Hepatocyte (in vitro differentiated cells): ENCODE measurements around the gene MSL2. TPM values are rescaled to one million over a fixed set of nuclear protein-coding genes. Genes with fewer than 3 reads are reported as not detected.
"Not testable (repeated sequence)": the region's sequence is repeated elsewhere in the genome, so short reads cannot be mapped to it uniquely, and the experiment has no call there.

Experiments
- DNase-seq: peaks from one replicate; pipeline ENCODE4 v3.0.0-alpha.2; 2016; ENCODE audit warnings: low spot score
- H2AFZ ChIP-seq: fragments of 200-600 bp; sonication (generic); 2 replicates; pipeline ENCODE4 v1.6.0; 2016; ENCODE audit warnings: antibody characterized with exemption, mild to moderate bottlenecking
- H3K27ac ChIP-seq: fragments of 200-600 bp; sonication (generic); 2 replicates; pipeline ENCODE4 v1.5.1; 2016; ENCODE audit warnings: mild to moderate bottlenecking
- H3K27me3 ChIP-seq: fragments of 200-600 bp; sonication (generic); 2 replicates; pipeline ENCODE4 v1.6.1; 2016
- H3K36me3 ChIP-seq: fragments of 200-600 bp; sonication (generic); replicated peaks from 2 replicates; pipeline ENCODE4 v1.5.1; 2016; ENCODE audit warnings: low read depth; ENCODE audit not compliant: insufficient read depth
- H3K4me1 ChIP-seq: fragments of 200-600 bp; sonication (generic); 2 replicates; pipeline ENCODE4 v1.5.1; 2016; ENCODE audit warnings: mild to moderate bottlenecking, moderate library complexity; ENCODE audit not compliant: insufficient read depth
- H3K4me2 ChIP-seq: fragments of 200-600 bp; sonication (generic); 2 replicates; pipeline ENCODE4 v1.6.0; 2016
- H3K4me3 ChIP-seq: fragments of 200-600 bp; sonication (generic); 2 replicates; pipeline ENCODE4 v1.5.1; 2016; ENCODE audit warnings: mild to moderate bottlenecking
- H3K79me2 ChIP-seq: fragments of 200-600 bp; sonication (generic); 2 replicates; pipeline ENCODE4 v1.6.0; 2017; ENCODE audit warnings: mild to moderate bottlenecking
- H3K9me2 ChIP-seq: fragments of 200-600 bp; sonication (generic); replicated peaks from 2 replicates; pipeline ENCODE4 v1.6.0; 2017; ENCODE audit warnings: mild to moderate bottlenecking; ENCODE audit not compliant: insufficient read depth
- H3K9me3 ChIP-seq: fragments of 200-600 bp; sonication (generic); 2 replicates; pipeline ENCODE4 v1.5.1; 2016; ENCODE audit warnings: low read depth, mild to moderate bottlenecking
- H4K20me1 ChIP-seq: fragments of 200-600 bp; sonication (generic); 2 replicates; pipeline ENCODE4 v1.6.0; 2016; ENCODE audit warnings: mild to moderate bottlenecking; ENCODE audit not compliant: insufficient read depth, poor library complexity, severe bottlenecking
- EZH2 ChIP-seq: fragments of 200-600 bp; sonication (generic); IDR thresholded peaks from 2 replicates; pipeline ENCODE4 v1.6.1; 2016; ENCODE audit warnings: antibody characterized with exemption, mild to moderate bottlenecking, borderline replicate concordance
- EZH2phosphoT487 ChIP-seq: fragments of 200-600 bp; sonication (generic); IDR thresholded peaks from one replicate; pipeline ENCODE4 v1.6.1; 2018; ENCODE audit warnings: antibody characterized with exemption, mild to moderate bottlenecking, low read depth, moderate library complexity; ENCODE audit not compliant: unreplicated experiment, severe bottlenecking
- WGBS: methylation state at CpG from one replicate; pipeline ENCODE4 v1.1.6; 2016; ENCODE audit warnings: low lambda C conversion rate; ENCODE audit errors: missing lambda C conversion rate; 5-methylcytosine and 5-hydroxymethylcytosine counted together
- polyA plus RNA-seq: library from polyadenylated mRNA; unstranded; fragments of >200 nt; fragmentation: Nextera tagmentation; extraction: Ambion mirVana; gene quantifications from 2 replicates; pipeline ENCODE4 v1.2.1, GENCODE V29; 2016
- total RNA-seq: library from RNA; depleted of rRNA; stranded (reverse); fragments of >200 nt; gene quantifications from 2 replicates; pipeline ENCODE4 v1.2.3, GENCODE V29; 2014
- TF ChIP-seq, protein P1 (sequence below): fragments of 200-600 bp; sonication (generic); IDR thresholded peaks from 2 replicates; pipeline ENCODE4 v1.5.1; 2016; ENCODE audit warnings: antibody characterized with exemption, mild to moderate bottlenecking; ENCODE audit not compliant: poor library complexity

MSL2 gene
- total and polyA plus RNA-seq, 2 experiments from 2014 or later: 4.5 to 20.2 TPM

DNA sequence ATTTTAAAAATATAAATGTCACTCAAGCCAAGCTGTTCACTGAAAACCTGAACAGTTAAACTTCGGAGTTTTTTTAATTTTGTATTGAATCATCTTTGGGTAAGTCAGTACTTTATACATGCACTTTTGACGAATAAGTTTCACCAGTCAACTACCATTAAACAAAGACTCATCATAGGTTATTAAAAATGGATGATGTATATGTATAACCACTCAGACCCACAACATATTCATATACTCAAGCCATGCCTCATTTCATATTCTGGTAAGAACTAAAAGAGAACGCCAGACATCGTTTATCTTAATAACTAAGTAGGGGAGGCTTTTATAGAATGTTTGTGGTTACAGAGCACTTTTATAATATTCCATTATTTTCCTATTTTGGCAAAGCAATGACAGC, 18.3 kb downstream of the MSL2 start:
- H3K4me1 ChIP-seq: peaks cover 4% of the 10 kb centered on the region
- H4K20me1 ChIP-seq: peaks cover 99% of the 10 kb centered on the region
- H3K4me3 ChIP-seq: no peak overlapping the region
- no peaks in the 10 kb centered on the region for H3K9me3 ChIP-seq
- H3K27ac ChIP-seq: no peak overlapping the region
- no peak overlapping the region for H3K4me2 ChIP-seq
- H2AFZ ChIP-seq: no peak overlapping the region
- H3K36me3 ChIP-seq: no peaks in the 10 kb centered on the region
- WGBS: 81% methylated on average over 4 of the region's 4 CpGs
- TF ChIP-seq, protein P1, sequence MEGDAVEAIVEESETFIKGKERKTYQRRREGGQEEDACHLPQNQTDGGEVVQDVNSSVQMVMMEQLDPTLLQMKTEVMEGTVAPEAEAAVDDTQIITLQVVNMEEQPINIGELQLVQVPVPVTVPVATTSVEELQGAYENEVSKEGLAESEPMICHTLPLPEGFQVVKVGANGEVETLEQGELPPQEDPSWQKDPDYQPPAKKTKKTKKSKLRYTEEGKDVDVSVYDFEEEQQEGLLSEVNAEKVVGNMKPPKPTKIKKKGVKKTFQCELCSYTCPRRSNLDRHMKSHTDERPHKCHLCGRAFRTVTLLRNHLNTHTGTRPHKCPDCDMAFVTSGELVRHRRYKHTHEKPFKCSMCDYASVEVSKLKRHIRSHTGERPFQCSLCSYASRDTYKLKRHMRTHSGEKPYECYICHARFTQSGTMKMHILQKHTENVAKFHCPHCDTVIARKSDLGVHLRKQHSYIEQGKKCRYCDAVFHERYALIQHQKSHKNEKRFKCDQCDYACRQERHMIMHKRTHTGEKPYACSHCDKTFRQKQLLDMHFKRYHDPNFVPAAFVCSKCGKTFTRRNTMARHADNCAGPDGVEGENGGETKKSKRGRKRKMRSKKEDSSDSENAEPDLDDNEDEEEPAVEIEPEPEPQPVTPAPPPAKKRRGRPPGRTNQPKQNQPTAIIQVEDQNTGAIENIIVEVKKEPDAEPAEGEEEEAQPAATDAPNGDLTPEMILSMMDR: no peak
- TF ChIP-seq EZH2: no peak
- no peak for TF ChIP-seq EZH2phosphoT487
- DNase-seq: no peak
- peaks cover 99% of the 10 kb centered on the region for H3K79me2 ChIP-seq
- no peaks in the 10 kb centered on the region for H3K27me3 ChIP-seq
- H3K9me2 ChIP-seq: no peaks in the 10 kb centered on the region

DNA sequence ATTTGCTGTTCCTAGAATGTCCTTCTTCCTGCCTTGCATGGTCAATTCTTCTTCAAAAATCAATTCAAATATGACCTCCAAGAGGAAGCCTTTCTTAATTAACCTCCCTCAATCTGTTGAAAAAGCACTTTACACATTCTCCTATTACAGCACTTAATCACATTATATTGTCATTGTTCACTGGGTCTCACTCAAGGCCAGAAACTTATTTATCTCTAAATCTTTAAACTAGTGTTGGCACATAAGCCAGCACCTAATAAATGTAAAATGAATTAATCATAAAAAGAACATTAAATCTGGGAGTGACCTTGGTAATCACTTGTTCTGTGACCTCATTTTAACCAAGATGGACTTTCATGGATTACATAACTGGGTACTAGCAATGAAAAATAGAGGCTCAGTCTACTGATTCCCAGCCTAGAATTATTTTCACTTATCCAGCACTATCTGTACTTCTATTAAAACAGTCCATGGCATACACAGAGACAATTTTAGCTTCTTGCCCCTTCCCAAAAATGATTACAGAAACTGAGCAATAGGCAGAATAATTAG, 22.1 kb downstream of the MSL2 start:
- no peak overlapping the region for H3K4me2 ChIP-seq
- no peaks in the 10 kb centered on the region for H3K9me3 ChIP-seq
- no peak overlapping the region for H3K4me3 ChIP-seq
- H3K4me1 ChIP-seq: peaks cover 4% of the 10 kb centered on the region
- no peak overlapping the region for H2AFZ ChIP-seq
- no peaks in the 10 kb centered on the region for H3K36me3 ChIP-seq
- no peak for DNase-seq
- TF ChIP-seq, protein P1: no peak
- TF ChIP-seq EZH2phosphoT487 (no peak), EZH2 (no peak)
- H3K79me2 ChIP-seq: peaks cover 100% of the 10 kb centered on the region
- H3K9me2 ChIP-seq: no peaks in the 10 kb centered on the region
- no peaks in the 10 kb centered on the region for H3K27me3 ChIP-seq
- H4K20me1 ChIP-seq: peaks cover 100% of the 10 kb centered on the region
- no peak overlapping the region for H3K27ac ChIP-seq

DNA sequence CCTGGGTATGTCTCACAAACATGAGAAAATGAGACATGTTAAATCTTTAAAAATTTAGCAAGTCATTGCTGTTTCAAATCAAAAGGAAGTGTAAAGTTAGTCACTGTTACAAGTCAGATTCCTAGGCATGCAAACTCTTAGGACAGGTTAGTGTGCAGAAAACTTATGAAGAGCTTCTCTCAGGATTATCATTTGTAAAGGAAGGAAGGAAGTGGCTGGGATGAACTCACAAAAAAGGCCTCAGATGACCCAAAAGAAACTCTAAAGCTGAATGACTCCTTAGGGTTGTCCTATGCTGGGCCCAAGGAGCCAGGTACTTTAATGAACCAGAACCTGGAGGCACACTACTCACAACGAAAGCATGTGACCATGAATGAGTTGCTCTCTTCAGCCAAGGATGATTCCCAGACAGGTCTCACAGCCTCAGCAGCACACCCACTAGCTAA, 25.0 kb downstream of the MSL2 start:
- Histone ChIP-seq H3K27ac (no peak overlapping the region), H3K9me3 (no peaks in the 10 kb centered on the region), H3K9me2 (no peaks in the 10 kb centered on the region), H3K36me3 (no peaks in the 10 kb centered on the region), H3K4me3 (no peak overlapping the region), H3K4me1 (peaks cover 3% of the 10 kb centered on the region), H3K27me3 (no peaks in the 10 kb centered on the region), H4K20me1 (peaks cover 100% of the 10 kb centered on the region), H2AFZ (no peak overlapping the region), H3K4me2 (no peak overlapping the region), H3K79me2 (peaks cover 100% of the 10 kb centered on the region)
- WGBS: 96% methylated on average over 1 of the region's 1 CpG
- no peak for DNase-seq
- TF ChIP-seq EZH2: no peak
- TF ChIP-seq, protein P1: no peak
- no peak for TF ChIP-seq EZH2phosphoT487

GRCh38 chr3:136168236-136168635, 27.9 kb downstream of the MSL2 start:
- H2AFZ ChIP-seq, H3K4me1 ChIP-seq, DNase-seq, H3K9me3 ChIP-seq, H3K4me3 ChIP-seq, H3K27ac ChIP-seq, H3K9me2 ChIP-seq, H3K36me3 ChIP-seq, H3K27me3 ChIP-seq, H3K4me2 ChIP-seq: not testable (repeated sequence)
- Histone ChIP-seq H4K20me1 (peaks cover 100% of the 10 kb centered on the region), H3K79me2 (peaks cover 100% of the 10 kb centered on the region)
- WGBS: 96% methylated on average over 4 of the region's 4 CpGs
